Kidney capillary endothelial cell (primary cell): ENCODE measurements around the gene AKTIP.
A peak's percentile ranks its signal among the peaks of the same experiment; 100 is the strongest.
"Not testable (repeated sequence)": the region's sequence is repeated elsewhere in the genome, so short reads cannot be mapped to it uniquely, and the experiment has no call there.

ENCODE experiments used
- DNase-seq: peaks from one replicate; pipeline ENCODE4 v3.0.0-alpha.2; 2018; ENCODE audit warnings: low spot score

Gene AKTIP

GRCh38 chr16:53515259-53515658, 12.2 kb upstream of the AKTIP start:
- DNase-seq = peak; percentile 98

GRCh38 chr16:53512795-53513194, 9.8 kb upstream of the AKTIP start:
- DNase-seq = not testable (repeated sequence)

GRCh38 chr16:53511403-53512280, 8.6 kb upstream of the AKTIP start:
- DNase-seq = no peak

- DNase-seq = no peak
Measured at GRCh38 chr16:53511084-53511402, 8.0 kb upstream of the AKTIP start.

- no peak for DNase-seq
Measured at GRCh38 chr16:53510704-53511070, 7.7 kb upstream of the AKTIP start.

- DNase-seq = peak; percentile 74
Measured at GRCh38 chr16:53509906-53510703, 7.1 kb upstream of the AKTIP start.

GRCh38 chr16:53507464-53508179, 4.6 kb upstream of the AKTIP start:
- no peak for DNase-seq

GRCh38 chr16:53506254-53506653, 3.2 kb upstream of the AKTIP start:
- DNase-seq = no peak

GRCh38 chr16:53504665-53505064, 1.7 kb upstream of the AKTIP start:
- DNase-seq = peak; percentile 88

GRCh38 chr16:53503991-53504663, 1.1 kb upstream of the AKTIP start:
- peak; percentile 78 for DNase-seq

GRCh38 chr16:53503270-53503923, 388 bp upstream of the AKTIP start:
- DNase-seq = peak; percentile 100

- no peak for DNase-seq
Measured at GRCh38 chr16:53501216-53501859, 1.7 kb downstream of the AKTIP start.

- DNase-seq = no peak
Measured at GRCh38 chr16:53498984-53499383, 4.0 kb downstream of the AKTIP start.

GRCh38 chr16:53495325-53495724, 7.7 kb downstream of the AKTIP start:
- DNase-seq = no peak

- no peak for DNase-seq
Measured at GRCh38 chr16:53494636-53495035, 8.4 kb downstream of the AKTIP start.

- no peak for DNase-seq
Measured at GRCh38 chr16:53492503-53492902, 10.5 kb downstream of the AKTIP start.

- no peak for DNase-seq
Measured at GRCh38 chr16:53489755-53490154, 13.3 kb downstream of the AKTIP start.

GRCh38 chr16:53486230-53486629, 16.8 kb downstream of the AKTIP start:
- DNase-seq = no peak

GRCh38 chr16:53484542-53484941, 18.5 kb downstream of the AKTIP start:
- DNase-seq = no peak

GRCh38 chr16:53482123-53482522, 20.9 kb downstream of the AKTIP start:
- DNase-seq = peak; percentile 77

- DNase-seq = no peak
Measured at GRCh38 chr16:53480394-53480793, 22.6 kb downstream of the AKTIP start.
